Measurements from ENCODE around the gene C4BPA.

Gene C4BPA

GRCh38 chr1:207058878-207059867 is 44.9 kb upstream of the C4BPA start:
- Histone ChIP-seq H3K9me3 (no peaks in the 10 kb centered on the region), H3K4me1 (ENCODE audit: control insufficient read depth in 1 of 2, insufficient read depth in 1 of 2, low read depth in 1 of 2, low read length in 1 of 2) (peaks cover 65 to 68% of the 10 kb centered on the region in 2 experiments), H3K36me3 (peaks cover 31% of the 10 kb centered on the region), H3K4me3 (ENCODE audit: low read depth in 1 of 2, low read length in 1 of 2) (peak overlapping the region; percentile 18 to 49), H3K27me3 (no peaks in the 10 kb centered on the region), H3K27ac (peak overlapping the region; percentile 84)
- no peak for TF ChIP-seq CTCF (IDR thresholded peaks at IDR 0.05)

GRCh38 chr1:207059881-207060280 is 44.2 kb upstream of the C4BPA start:
- Histone ChIP-seq H3K4me3 (ENCODE audit: low read depth in 1 of 2, low read length in 1 of 2) (peak overlapping the region; percentile 18 to 49), H3K27me3 (no peaks in the 10 kb centered on the region), H3K27ac (peak overlapping the region; percentile 84), H3K4me1 (ENCODE audit: control insufficient read depth in 1 of 2, insufficient read depth in 1 of 2, low read depth in 1 of 2, low read length in 1 of 2) (peaks cover 58 to 61% of the 10 kb centered on the region in 2 experiments), H3K36me3 (peaks cover 38% of the 10 kb centered on the region), H3K9me3 (no peaks in the 10 kb centered on the region)
- no peak for TF ChIP-seq CTCF (IDR thresholded peaks at IDR 0.05)

GRCh38 chr1:207060596-207060995 is 43.4 kb upstream of the C4BPA start:
- no peaks in the 10 kb centered on the region for H3K9me3 ChIP-seq
- peak overlapping the region; percentile 84 for H3K27ac ChIP-seq
- H3K4me1 ChIP-seq (ENCODE audit: control insufficient read depth in 1 of 2, insufficient read depth in 1 of 2, low read depth in 1 of 2, low read length in 1 of 2): peaks cover 51 to 54% of the 10 kb centered on the region in 2 experiments
- TF ChIP-seq CTCF (IDR thresholded peaks at IDR 0.05): no peak
- H3K4me3 ChIP-seq (ENCODE audit: low read depth in 1 of 2, low read length in 1 of 2): peak overlapping the region in 1 of 2 experiments; percentile 49
- H3K27me3 ChIP-seq: no peaks in the 10 kb centered on the region
- H3K36me3 ChIP-seq: peaks cover 45% of the 10 kb centered on the region

DNA sequence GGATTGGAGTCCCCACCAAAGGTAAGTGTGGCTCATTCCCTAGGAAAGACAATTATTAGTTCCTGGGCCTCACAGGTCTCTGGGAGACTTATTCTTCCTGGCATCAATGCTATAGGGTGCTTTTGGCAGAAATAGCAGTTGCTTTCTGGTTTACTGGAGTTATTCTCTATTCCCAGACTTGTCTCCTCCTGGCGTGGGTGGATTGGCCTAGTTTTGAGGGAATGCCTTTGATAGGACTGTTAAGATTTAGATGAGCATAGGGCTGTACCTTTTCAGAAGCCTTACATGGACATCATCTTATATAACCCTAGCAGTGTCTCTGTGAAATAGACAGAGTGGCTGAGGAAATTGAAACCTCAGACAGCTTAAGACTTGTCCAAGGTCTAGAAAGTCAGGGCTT is 42.0 kb upstream of the C4BPA start:
- peaks cover 57% of the 10 kb centered on the region for H3K36me3 ChIP-seq
- TF ChIP-seq CTCF (IDR thresholded peaks at IDR 0.05): no peak
- peaks cover 37 to 40% of the 10 kb centered on the region in 2 experiments for H3K4me1 ChIP-seq (ENCODE audit: control insufficient read depth in 1 of 2, insufficient read depth in 1 of 2, low read depth in 1 of 2, low read length in 1 of 2)
- no peak overlapping the region for H3K4me3 ChIP-seq (ENCODE audit: low read depth in 1 of 2, low read length in 1 of 2)
- H3K27me3 ChIP-seq: no peaks in the 10 kb centered on the region
- H3K9me3 ChIP-seq: no peaks in the 10 kb centered on the region
- no peak overlapping the region for H3K27ac ChIP-seq

DNA sequence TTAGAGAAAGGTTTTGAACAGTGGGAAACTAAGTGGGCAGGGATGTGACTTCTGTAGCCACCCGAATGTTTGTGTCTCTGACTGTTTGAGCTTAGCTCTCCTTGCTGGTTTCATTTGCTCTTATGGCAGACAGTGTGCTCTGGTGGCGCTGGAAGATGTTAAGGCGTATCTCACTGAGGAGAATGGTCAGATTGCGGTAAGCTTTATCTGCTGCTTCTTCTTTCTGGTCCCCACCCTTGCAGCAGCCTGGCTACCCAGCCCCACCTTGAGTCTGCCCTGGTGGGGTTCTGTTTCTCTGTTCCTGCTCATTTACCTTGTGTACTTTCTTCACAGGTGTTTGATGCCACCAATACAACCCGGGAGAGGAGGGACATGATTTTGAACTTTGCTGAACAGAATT is 41.0 kb upstream of the C4BPA start:
- no peaks in the 10 kb centered on the region for H3K27me3 ChIP-seq
- H3K9me3 ChIP-seq: no peaks in the 10 kb centered on the region
- TF ChIP-seq CTCF (IDR thresholded peaks at IDR 0.05): no peak
- no peak overlapping the region for H3K27ac ChIP-seq
- H3K36me3 ChIP-seq: peaks cover 67% of the 10 kb centered on the region
- H3K4me1 ChIP-seq (ENCODE audit: control insufficient read depth in 1 of 2, insufficient read depth in 1 of 2, low read depth in 1 of 2, low read length in 1 of 2): peaks cover 34 to 35% of the 10 kb centered on the region in 2 experiments
- H3K4me3 ChIP-seq (ENCODE audit: low read depth in 1 of 2, low read length in 1 of 2): no peak overlapping the region

Data from neutrophil (primary cell).